HG03045 (cell line): ENCODE data around the gene MAPK1.
"Not testable (repeated sequence)": the region's sequence is repeated elsewhere in the genome, so short reads cannot be mapped to it uniquely, and the experiment has no call there.

ENCODE experiments used
- ATAC-seq: cut with Tn5 transposase; IDR thresholded peaks from one replicate; pipeline ENCODE4 v1.9.1; 2021; ENCODE audit warnings: mild to moderate bottlenecking, moderate library complexity; ENCODE audit not compliant: unreplicated experiment

Gene MAPK1

GRCh38 chr22:21849489-21849888, 18.0 kb downstream of the MAPK1 start:
- no peak for ATAC-seq

GRCh38 chr22:21848057-21848456, 19.4 kb downstream of the MAPK1 start:
- not testable (repeated sequence) for ATAC-seq

- no peak for ATAC-seq
Measured at GRCh38 chr22:21845558-21846453, 21.6 kb downstream of the MAPK1 start.

GRCh38 chr22:21842946-21843345, 24.5 kb downstream of the MAPK1 start:
- ATAC-seq, result no peak

- no peak for ATAC-seq
Measured at GRCh38 chr22:21841422-21841821, 26.0 kb downstream of the MAPK1 start.

GRCh38 chr22:21840236-21840823, 27.1 kb downstream of the MAPK1 start:
- ATAC-seq, result no peak

GRCh38 chr22:21839765-21840140, 27.7 kb downstream of the MAPK1 start:
- ATAC-seq, result no peak

GRCh38 chr22:21839104-21839764, 28.2 kb downstream of the MAPK1 start:
- ATAC-seq, result not testable (repeated sequence)

- no peak for ATAC-seq
Measured at GRCh38 chr22:21837248-21837979, 30.0 kb downstream of the MAPK1 start.

GRCh38 chr22:21836486-21836885, 31.0 kb downstream of the MAPK1 start:
- ATAC-seq, result not testable (repeated sequence)

GRCh38 chr22:21835378-21835777, 32.1 kb downstream of the MAPK1 start:
- no peak for ATAC-seq

- no peak for ATAC-seq
Measured at GRCh38 chr22:21834869-21835268, 32.6 kb downstream of the MAPK1 start.

- no peak for ATAC-seq
Measured at GRCh38 chr22:21832291-21833290, 34.9 kb downstream of the MAPK1 start.

GRCh38 chr22:21829523-21829922, 37.9 kb downstream of the MAPK1 start:
- ATAC-seq, result no peak

- ATAC-seq, result no peak
Measured at GRCh38 chr22:21828268-21828638, 39.2 kb downstream of the MAPK1 start.

GRCh38 chr22:21827628-21828267, 39.7 kb downstream of the MAPK1 start:
- ATAC-seq, result no peak

- ATAC-seq, result no peak
Measured at GRCh38 chr22:21826204-21826603, 41.2 kb downstream of the MAPK1 start.

- ATAC-seq, result not testable (repeated sequence)
Measured at GRCh38 chr22:21824962-21825361, 42.5 kb downstream of the MAPK1 start.

GRCh38 chr22:21824445-21824912, 43.0 kb downstream of the MAPK1 start:
- ATAC-seq, result no peak
